ENCODE results near the gene SYT7. TPM values are rescaled to one million over a fixed set of nuclear protein-coding genes. Genes with fewer than 3 reads are reported as not detected.

SYT7 gene
- total RNA-seq, 2 donors from 2014 or later: 8.6 to 12.2 TPM

DNA sequence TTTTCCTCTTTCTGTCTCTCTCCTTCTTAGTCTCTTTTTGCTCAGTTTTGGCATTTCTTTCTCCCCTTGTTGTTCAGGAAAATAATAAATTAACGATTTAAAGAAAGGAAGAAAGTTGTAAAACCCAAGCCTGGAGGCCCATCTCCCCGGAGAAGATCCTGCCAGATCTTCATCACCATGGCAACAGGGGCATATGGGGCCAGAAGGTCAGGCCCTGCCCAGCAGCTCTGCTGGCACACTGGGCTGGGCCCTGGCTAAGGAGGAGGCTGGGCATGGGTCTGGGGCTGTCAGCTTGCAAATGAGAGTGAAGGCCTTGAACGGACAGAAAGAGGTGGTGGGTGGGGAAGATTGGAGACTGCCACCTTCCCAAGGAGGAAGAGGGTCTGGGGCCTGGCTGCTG lies 69.5 kb downstream of the SYT7 start:
- Histone ChIP-seq H3K4me3 (no peak overlapping the region), H3K27ac (no peak overlapping the region), H3K9me3 (no peaks in the 10 kb centered on the region), H3K36me3 (replicated peaks in 1 of 2; ENCODE audit: insufficient read depth in 1 of 2, low read depth in 2 of 2) (no peaks in the 10 kb centered on the region), H3K27me3 (peaks cover 0 to 16% of the 10 kb centered on the region in 2 donors), H3K4me1 (peaks cover 21% of the 10 kb centered on the region)
- no peak for TF ChIP-seq POLR2A (IDR thresholded peaks at IDR 0.05)
- TF ChIP-seq, protein P1, sequence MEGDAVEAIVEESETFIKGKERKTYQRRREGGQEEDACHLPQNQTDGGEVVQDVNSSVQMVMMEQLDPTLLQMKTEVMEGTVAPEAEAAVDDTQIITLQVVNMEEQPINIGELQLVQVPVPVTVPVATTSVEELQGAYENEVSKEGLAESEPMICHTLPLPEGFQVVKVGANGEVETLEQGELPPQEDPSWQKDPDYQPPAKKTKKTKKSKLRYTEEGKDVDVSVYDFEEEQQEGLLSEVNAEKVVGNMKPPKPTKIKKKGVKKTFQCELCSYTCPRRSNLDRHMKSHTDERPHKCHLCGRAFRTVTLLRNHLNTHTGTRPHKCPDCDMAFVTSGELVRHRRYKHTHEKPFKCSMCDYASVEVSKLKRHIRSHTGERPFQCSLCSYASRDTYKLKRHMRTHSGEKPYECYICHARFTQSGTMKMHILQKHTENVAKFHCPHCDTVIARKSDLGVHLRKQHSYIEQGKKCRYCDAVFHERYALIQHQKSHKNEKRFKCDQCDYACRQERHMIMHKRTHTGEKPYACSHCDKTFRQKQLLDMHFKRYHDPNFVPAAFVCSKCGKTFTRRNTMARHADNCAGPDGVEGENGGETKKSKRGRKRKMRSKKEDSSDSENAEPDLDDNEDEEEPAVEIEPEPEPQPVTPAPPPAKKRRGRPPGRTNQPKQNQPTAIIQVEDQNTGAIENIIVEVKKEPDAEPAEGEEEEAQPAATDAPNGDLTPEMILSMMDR (IDR thresholded peaks at IDR 0.05): no peak
- DNase-seq (no peak), ATAC-seq (no peak)
- intact Hi-C loops (cut with DNase I): no loop called here
- WGBS, 2 donors: 52 to 59% methylated on average over 3 of the region's 3 CpGs

DNA sequence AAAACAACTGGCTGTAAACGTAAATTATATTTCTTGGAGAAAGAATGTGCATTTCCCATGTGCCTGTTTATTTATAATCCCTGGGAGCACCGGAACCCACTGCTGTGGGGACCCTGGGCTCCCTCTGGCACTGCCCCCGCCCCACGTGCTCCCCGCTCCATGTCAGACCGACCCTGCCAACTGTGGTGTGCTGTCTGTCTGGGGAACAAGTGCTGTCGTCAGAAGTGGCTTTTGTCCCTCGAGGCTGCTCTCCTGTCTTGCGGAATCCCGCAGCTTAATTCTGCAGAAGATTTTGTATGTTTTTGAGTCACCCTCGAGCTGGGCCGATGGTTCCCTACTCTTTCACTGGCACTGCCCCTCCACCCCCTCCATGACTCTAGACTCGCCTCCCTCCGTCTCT lies 69.9 kb downstream of the SYT7 start:
- DNase-seq (no peak), ATAC-seq (no peak)
- H3K4me3 ChIP-seq: no peak overlapping the region
- H3K27ac ChIP-seq: no peak overlapping the region
- TF ChIP-seq, protein P1 (IDR thresholded peaks at IDR 0.05): no peak
- TF ChIP-seq POLR2A (IDR thresholded peaks at IDR 0.05): no peak
- H3K36me3 ChIP-seq (replicated peaks in 1 of 2; ENCODE audit: insufficient read depth in 1 of 2, low read depth in 2 of 2): no peaks in the 10 kb centered on the region
- 78% methylated on average over 14 of the region's 14 CpGs for WGBS, 2 donors
- peaks cover 21% of the 10 kb centered on the region for H3K4me1 ChIP-seq
- H3K9me3 ChIP-seq: no peaks in the 10 kb centered on the region
- intact Hi-C loops (cut with DNase I): no loop called here
- peaks cover 0 to 12% of the 10 kb centered on the region in 2 donors for H3K27me3 ChIP-seq

DNA sequence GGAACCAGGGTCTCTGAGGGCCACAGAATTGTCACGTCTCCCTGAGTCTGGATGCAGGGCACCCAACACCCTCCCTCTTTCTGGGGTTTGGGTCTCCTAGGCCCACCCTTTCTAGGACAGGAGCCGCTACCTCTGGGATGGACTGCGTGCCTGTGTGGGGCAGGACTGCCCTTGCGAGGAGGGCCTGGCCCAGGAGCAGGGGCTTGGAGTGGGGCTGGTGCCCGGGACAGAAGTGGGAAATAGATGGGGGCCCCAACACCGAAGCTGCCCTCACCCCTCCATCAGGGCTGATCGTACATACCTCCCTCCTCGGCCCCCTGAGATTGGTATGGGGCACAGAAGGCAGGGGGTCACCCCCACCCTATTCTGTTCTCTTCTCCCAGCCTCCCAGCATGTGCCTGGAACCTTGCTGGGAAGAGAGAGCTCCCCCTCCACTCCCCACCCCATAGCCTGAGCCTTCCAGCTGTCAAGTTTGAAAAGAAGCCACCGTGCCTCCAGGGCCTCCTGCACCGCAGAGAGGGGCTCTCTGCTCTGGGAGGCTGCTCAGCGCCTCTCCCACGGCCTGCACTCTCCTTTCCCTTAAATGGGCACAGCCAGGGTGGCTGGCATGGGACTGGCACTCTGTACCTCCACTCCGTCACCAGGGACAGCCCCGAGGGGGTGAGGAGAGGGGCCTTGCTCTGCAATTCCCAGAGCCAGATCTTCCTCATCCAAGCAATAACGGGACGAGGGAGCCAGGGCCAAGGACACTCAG lies 70.5 kb downstream of the SYT7 start:
- peaks cover 21% of the 10 kb centered on the region for H3K4me1 ChIP-seq
- H3K4me3 ChIP-seq: no peak overlapping the region
- no peak overlapping the region for H3K27ac ChIP-seq
- H3K36me3 ChIP-seq (replicated peaks in 1 of 2; ENCODE audit: insufficient read depth in 1 of 2, low read depth in 2 of 2): no peaks in the 10 kb centered on the region
- WGBS, 2 donors: 69 to 73% methylated on average over 14 to 16 of the region's 16 CpGs
- H3K9me3 ChIP-seq: no peaks in the 10 kb centered on the region
- intact Hi-C loops (cut with DNase I): no loop called here
- DNase-seq: no peak
- peaks cover 0 to 12% of the 10 kb centered on the region in 2 donors for H3K27me3 ChIP-seq
- TF ChIP-seq POLR2A (IDR thresholded peaks at IDR 0.05): no peak
- TF ChIP-seq, protein P1 (IDR thresholded peaks at IDR 0.05): no peak
- no peak for ATAC-seq

DNA sequence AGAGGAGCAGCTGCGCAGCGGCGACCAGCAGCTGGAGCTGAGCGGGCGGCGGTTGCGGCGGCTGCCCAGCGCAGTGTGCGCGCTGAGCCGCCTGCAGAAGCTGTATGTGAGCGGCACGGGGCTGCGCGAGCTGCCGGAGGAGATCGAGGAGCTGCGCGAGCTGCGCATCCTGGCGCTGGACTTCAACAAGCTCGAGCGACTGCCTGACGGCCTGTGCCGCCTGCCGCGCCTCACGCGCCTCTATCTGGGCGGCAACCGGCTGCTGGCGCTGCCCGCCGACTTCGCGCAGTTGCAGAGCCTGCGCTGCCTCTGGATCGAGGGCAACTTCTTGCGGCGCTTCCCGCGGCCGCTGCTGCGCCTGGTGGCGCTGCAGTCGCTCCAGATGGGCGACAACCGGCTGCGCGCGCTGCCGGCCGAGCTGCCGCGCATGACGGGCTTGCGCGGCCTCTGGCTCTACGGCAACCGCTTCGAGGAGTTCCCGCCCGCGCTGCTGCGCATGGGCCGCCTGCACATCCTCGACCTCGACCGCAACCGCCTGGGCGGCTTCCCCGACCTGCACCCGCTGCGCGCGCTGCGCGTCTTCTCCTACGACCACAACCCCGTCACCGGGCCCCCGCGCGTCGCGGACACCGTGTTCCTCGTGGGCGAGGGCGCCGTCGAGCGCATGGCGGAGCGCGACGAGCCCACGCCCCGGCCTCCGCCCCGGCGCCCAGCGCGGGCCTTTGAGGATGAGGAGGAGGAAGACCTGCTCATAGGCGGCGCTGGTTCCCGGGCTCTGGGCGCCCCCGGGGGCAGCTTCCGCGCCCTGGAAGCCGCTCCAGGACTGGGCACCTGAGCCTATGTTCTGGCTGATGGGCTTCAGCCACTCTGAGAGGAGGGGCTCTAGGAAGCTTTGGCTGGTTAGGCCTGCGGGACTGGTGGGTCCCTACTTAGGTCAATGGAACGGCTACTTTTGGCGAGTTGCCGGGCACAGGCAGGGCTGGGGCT lies 71.5 kb downstream of the SYT7 start:
- DNase-seq (peak; percentile 64 to 83 (median 76)), ATAC-seq (peak; percentile 85)
- WGBS, 2 donors: 8 to 72% methylated on average over 3 to 67 of the region's 117 CpGs
- no peaks in the 10 kb centered on the region for H3K9me3 ChIP-seq
- peaks cover 0 to 12% of the 10 kb centered on the region in 2 donors for H3K27me3 ChIP-seq
- intact Hi-C loops (cut with DNase I): no loop called here
- H3K36me3 ChIP-seq (replicated peaks in 1 of 2; ENCODE audit: insufficient read depth in 1 of 2, low read depth in 2 of 2): no peaks in the 10 kb centered on the region
- TF ChIP-seq, protein P1 (IDR thresholded peaks at IDR 0.05): peak; percentile 43 to 83 (median 58)
- TF ChIP-seq POLR2A (IDR thresholded peaks at IDR 0.05): peak in 1 of 3 donors; percentile 25
- H3K4me3 ChIP-seq: no peak overlapping the region
- peaks cover 21% of the 10 kb centered on the region for H3K4me1 ChIP-seq
- H3K27ac ChIP-seq: no peak overlapping the region
